Liver (tissue), 9 donors: ENCODE results near the gene DCX. TPM values are rescaled to one million over a fixed set of nuclear protein-coding genes. Genes with fewer than 3 reads are reported as not detected.
A peak's percentile ranks its signal among the peaks of the same experiment; 100 is the strongest.

ENCODE experiments used
- DNase-seq: peaks from one replicate; pipeline ENCODE4 v3.0.0-alpha.2; 2017; ENCODE audit warnings: low spot score
- H3K27ac ChIP-seq, 2 donors: one replicate each; pipeline ENCODE4 v1.7.0; 2013; ENCODE audit warnings: inconsistent platforms in 2 of 2, low read length in 2 of 2, control low read depth in 1 of 2, low read depth in 1 of 2, mild to moderate bottlenecking in 1 of 2
- H3K27me3 ChIP-seq, 4 donors: one replicate each; pipeline versions ENCODE4 v1.6.1 to v1.7.0; 2013; ENCODE audit warnings: low read length in 3 of 4, inconsistent platforms in 1 of 4, mild to moderate bottlenecking in 1 of 4, moderate library complexity in 1 of 4; ENCODE audit not compliant: control insufficient read depth in 4 of 4, insufficient read depth in 4 of 4
- H3K36me3 ChIP-seq, 4 donors: one replicate each; pipeline versions ENCODE4 v1.6.1 to v1.7.0; 2013; ENCODE audit warnings: low read length in 3 of 4, mild to moderate bottlenecking in 3 of 4, low read depth in 1 of 4, moderate library complexity in 1 of 4; ENCODE audit not compliant: control insufficient read depth in 4 of 4, insufficient read depth in 3 of 4
- H3K4me1 ChIP-seq, 4 donors: one replicate each; pipeline versions ENCODE4 v1.6.1 to v1.7.0; 2013; ENCODE audit warnings: low read length in 3 of 4, mild to moderate bottlenecking in 3 of 4, moderate library complexity in 1 of 4; ENCODE audit not compliant: control insufficient read depth in 4 of 4, insufficient read depth in 4 of 4
- H3K4me3 ChIP-seq, 3 donors: one replicate each; pipeline versions ENCODE4 v1.6.1 to v1.7.0; 2013; ENCODE audit warnings: low read length in 3 of 3, control low read depth in 1 of 3, low read depth in 1 of 3, mild to moderate bottlenecking in 1 of 3
- H3K9ac ChIP-seq, 2 donors: one replicate each; pipeline ENCODE4 v1.7.0; 2013; ENCODE audit warnings: low read length in 2 of 2, mild to moderate bottlenecking in 2 of 2, moderate library complexity in 2 of 2, control low read depth in 1 of 2, low read depth in 1 of 2
- H3K9me3 ChIP-seq, 4 donors: one replicate each; pipeline versions ENCODE4 v1.6.1 to v1.7.0; 2013; ENCODE audit warnings: low read length in 3 of 4; ENCODE audit not compliant: control insufficient read depth in 4 of 4
- EGR1 ChIP-seq, 2 donors: IDR thresholded peaks; 2 replicates each; pipeline ENCODE4 v1.6.1; 2016 to 2018; ENCODE audit warnings: antibody characterized with exemption in 2 of 2, low read depth in 2 of 2
- FOXA1 ChIP-seq: IDR thresholded peaks from 2 replicates; pipeline ENCODE4 v1.6.1; 2016; ENCODE audit warnings: antibody characterized with exemption
- FOXA2 ChIP-seq: IDR thresholded peaks from 2 replicates; pipeline ENCODE4 v1.6.1; 2016; ENCODE audit warnings: antibody characterized with exemption
- GABPA ChIP-seq, 2 donors: IDR thresholded peaks in 1 of 2; conservative IDR thresholded peaks in 1 of 2; 2 replicates each; pipeline ENCODE4 v1.6.1; 2016; ENCODE audit warnings: antibody characterized with exemption in 2 of 2, mild to moderate bottlenecking in 1 of 2, moderate library complexity in 1 of 2
- HNF4A ChIP-seq, 2 donors: conservative IDR thresholded peaks; 2 replicates each; pipeline ENCODE4 v1.6.1; 2016; ENCODE audit warnings: antibody characterized with exemption in 2 of 2, mild to moderate bottlenecking in 2 of 2
- HNF4G ChIP-seq: IDR thresholded peaks from 2 replicates; pipeline ENCODE4 v1.6.1; 2016; ENCODE audit warnings: antibody characterized with exemption
- JUND ChIP-seq, 2 donors: IDR thresholded peaks; 2 replicates each; pipeline ENCODE4 v1.6.1; 2016; ENCODE audit warnings: antibody characterized with exemption in 2 of 2
- NR2F2 ChIP-seq: IDR thresholded peaks from 2 replicates; pipeline ENCODE4 v1.6.1; 2016; ENCODE audit warnings: antibody characterized with exemption
- RAD21 ChIP-seq, 2 donors: IDR thresholded peaks; 2 replicates each; pipeline ENCODE4 v1.6.1; 2016; ENCODE audit warnings: antibody characterized with exemption in 2 of 2, mild to moderate bottlenecking in 2 of 2
- REST ChIP-seq: IDR thresholded peaks from 2 replicates; pipeline ENCODE4 v1.6.1; 2016; ENCODE audit warnings: antibody characterized with exemption, mild to moderate bottlenecking
- RXRA ChIP-seq, 2 donors: IDR thresholded peaks; 2 replicates each; pipeline ENCODE4 v1.6.1; 2017 to 2018; ENCODE audit warnings: antibody characterized with exemption in 2 of 2, mild to moderate bottlenecking in 1 of 2
- SP1 ChIP-seq: IDR thresholded peaks from 2 replicates; pipeline ENCODE4 v1.6.1; 2018; ENCODE audit warnings: antibody characterized with exemption, mild to moderate bottlenecking
- TAF1 ChIP-seq: conservative IDR thresholded peaks from 2 replicates; pipeline ENCODE4 v1.6.1; 2016; ENCODE audit warnings: antibody characterized with exemption, mild to moderate bottlenecking
- YY1 ChIP-seq: IDR thresholded peaks from 2 replicates; pipeline ENCODE4 v1.6.1; 2016; ENCODE audit warnings: antibody characterized with exemption, mild to moderate bottlenecking
- ZBTB33 ChIP-seq: IDR thresholded peaks from 2 replicates; pipeline ENCODE4 v1.6.1; 2016; ENCODE audit warnings: antibody characterized with exemption
- WGBS: extraction: QIAGEN DNeasy Blood & Tissue Kit; methylation state at CpG from one replicate; pipeline ENCODE4 v1.1.7; 2013; 5-methylcytosine and 5-hydroxymethylcytosine counted together
- polyA plus RNA-seq, 2 donors: library from polyadenylated mRNA; stranded (reverse) in 1 of 2; unstranded in 1 of 2; fragments of 200-250 nt in 1 of 2; fragments of >200 nt in 1 of 2; fragmentation: Nextera tagmentation in 1 of 2; extraction: Ambion mirVana in 1 of 2; gene quantifications; one replicate each; pipeline versions ENCODE4 v1.2.1 to v1.2.3, GENCODE V29; 2013 to 2015
- total RNA-seq, 2 donors: library from RNA; depleted of rRNA; stranded (reverse); fragments of >200 nt; gene quantifications; one replicate each; pipeline ENCODE4 v1.2.3, GENCODE V29; 2014
- TF ChIP-seq, protein P1 (sequence below): IDR thresholded peaks from 2 replicates; pipeline ENCODE4 v1.6.1; 2016; ENCODE audit warnings: antibody characterized with exemption
- TF ChIP-seq, protein P2 (sequence below): IDR thresholded peaks from 2 replicates; pipeline ENCODE4 v1.6.1; 2016; ENCODE audit warnings: antibody characterized with exemption
- donor health status: healthy.
- donor health status: healthy.
- donor health status: healthy.
- donor health status: healthy.
- donor health status: healthy.

Gene DCX
- total and polyA plus RNA-seq, 4 donors: 0.01 TPM; not detected in 3

DNA sequence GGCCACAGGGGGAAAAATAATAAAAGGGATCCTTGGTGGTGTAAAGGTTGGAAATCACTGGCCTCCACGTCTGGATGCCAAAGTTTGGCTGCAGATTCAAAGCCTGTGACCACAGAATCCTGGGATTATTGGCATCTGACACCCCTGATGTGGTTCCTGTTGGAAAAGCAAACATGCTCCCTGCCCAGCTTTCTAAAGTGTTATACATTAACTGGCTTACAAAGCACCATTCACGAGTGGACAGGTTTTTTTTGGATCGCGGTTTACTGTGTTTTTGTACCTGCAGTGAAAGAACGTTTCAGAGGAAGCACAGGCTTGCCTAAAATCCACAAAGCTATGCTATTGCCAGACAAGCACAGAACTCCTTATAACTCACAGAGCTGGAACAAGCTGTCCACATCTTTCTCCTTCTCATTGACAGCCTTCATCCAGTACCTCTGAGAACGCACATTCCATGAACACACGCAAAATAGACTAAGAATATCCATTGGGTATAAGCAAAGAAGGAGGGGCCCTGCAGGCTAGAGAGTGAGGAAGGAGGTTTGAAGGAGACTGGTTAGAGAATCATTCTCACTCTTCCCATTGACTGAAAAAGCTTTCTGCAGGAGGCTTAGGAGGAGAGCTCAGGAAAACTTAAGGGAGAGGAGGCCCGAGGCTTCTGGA lies 127.2 kb downstream of the DCX start:
- Histone ChIP-seq H3K9ac (no peak overlapping the region), H3K27ac (no peak overlapping the region), H3K27me3 (no peaks in the 10 kb centered on the region), H3K4me3 (no peak overlapping the region), H3K9me3 (no peaks in the 10 kb centered on the region), H3K4me1 (peaks cover 0 to 5% (median 0%) of the 10 kb centered on the region in 4 donors), H3K36me3 (no peaks in the 10 kb centered on the region)
- DNase-seq: no peak
- WGBS: 31% methylated on average over 8 of the region's 8 CpGs
- TF ChIP-seq ZBTB33 (peak; percentile 28), YY1 (peak; percentile 37), FOXA1 (peak; percentile 77), HNF4A (conservative IDR thresholded peaks at IDR 0.05) (peak; percentile 45 to 69), REST (peak; percentile 40), GABPA (IDR thresholded peaks at IDR 0.05 in 1 of 2, conservative IDR thresholded peaks at IDR 0.05 in 1 of 2) (peak in 1 of 2 donors; percentile 19), NR2F2 (no peak), RXRA (IDR thresholded peaks at IDR 0.05) (peak in 1 of 2 donors; percentile 53), SP1 (peak; percentile 56), EGR1 (IDR thresholded peaks at IDR 0.05; ENCODE audit: low read depth in 2 of 2) (peak in 1 of 2 donors; percentile 53), HNF4G (no peak), TAF1 (no peak), FOXA2 (peak; percentile 54), JUND (IDR thresholded peaks at IDR 0.05) (no peak)
- TF ChIP-seq, protein P1, sequence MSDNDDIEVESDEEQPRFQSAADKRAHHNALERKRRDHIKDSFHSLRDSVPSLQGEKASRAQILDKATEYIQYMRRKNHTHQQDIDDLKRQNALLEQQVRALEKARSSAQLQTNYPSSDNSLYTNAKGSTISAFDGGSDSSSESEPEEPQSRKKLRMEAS: peak; percentile 29
- TF ChIP-seq, protein P2, sequence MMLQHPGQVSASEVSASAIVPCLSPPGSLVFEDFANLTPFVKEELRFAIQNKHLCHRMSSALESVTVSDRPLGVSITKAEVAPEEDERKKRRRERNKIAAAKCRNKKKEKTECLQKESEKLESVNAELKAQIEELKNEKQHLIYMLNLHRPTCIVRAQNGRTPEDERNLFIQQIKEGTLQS: no peak

DNA sequence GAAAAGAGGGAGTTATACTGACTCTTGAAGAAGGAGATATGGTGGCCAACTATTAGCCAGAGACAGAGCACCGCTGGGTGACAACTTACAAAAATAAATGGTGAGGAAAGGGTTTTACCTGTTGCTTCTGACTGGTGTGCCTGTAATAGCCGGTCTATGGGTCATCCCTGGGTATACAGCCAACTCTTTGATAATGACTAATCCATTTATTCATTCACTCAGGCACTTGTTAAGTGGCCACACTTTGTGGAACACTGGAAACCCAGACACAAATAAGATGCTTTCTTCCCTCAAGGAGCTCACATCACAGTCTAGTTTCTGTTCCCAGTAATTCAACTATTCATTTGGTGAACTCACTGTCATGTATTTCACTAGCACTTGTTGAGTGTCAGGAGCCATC lies 128.5 kb downstream of the DCX start:
- no peak overlapping the region for H3K27ac ChIP-seq
- no peaks in the 10 kb centered on the region for H3K27me3 ChIP-seq
- WGBS: 84% methylated on average over 2 of the region's 2 CpGs
- no peak overlapping the region for H3K4me3 ChIP-seq
- peaks cover 0 to 5% (median 0%) of the 10 kb centered on the region in 4 donors for H3K4me1 ChIP-seq
- DNase-seq: no peak
- no peaks in the 10 kb centered on the region for H3K9me3 ChIP-seq
- H3K36me3 ChIP-seq: no peaks in the 10 kb centered on the region
- H3K9ac ChIP-seq: no peak overlapping the region
- TF ChIP-seq GABPA (IDR thresholded peaks at IDR 0.05 in 1 of 2, conservative IDR thresholded peaks at IDR 0.05 in 1 of 2) (no peak), HNF4A (conservative IDR thresholded peaks at IDR 0.05) (no peak), HNF4G (no peak), TAF1 (no peak), FOXA2 (no peak), NR2F2 (no peak), JUND (IDR thresholded peaks at IDR 0.05) (no peak), SP1 (no peak), RXRA (IDR thresholded peaks at IDR 0.05) (no peak), EGR1 (IDR thresholded peaks at IDR 0.05; ENCODE audit: low read depth in 2 of 2) (no peak), REST (no peak), ZBTB33 (no peak), RAD21 (IDR thresholded peaks at IDR 0.05) (no peak)
- TF ChIP-seq, protein P2: no peak
- TF ChIP-seq, protein P1: no peak
